Measurements from ENCODE around the gene SLC49A4.
"Not testable (repeated sequence)": the region's sequence is repeated elsewhere in the genome, so short reads cannot be mapped to it uniquely, and the experiment has no call there.

Gene SLC49A4, protein sequence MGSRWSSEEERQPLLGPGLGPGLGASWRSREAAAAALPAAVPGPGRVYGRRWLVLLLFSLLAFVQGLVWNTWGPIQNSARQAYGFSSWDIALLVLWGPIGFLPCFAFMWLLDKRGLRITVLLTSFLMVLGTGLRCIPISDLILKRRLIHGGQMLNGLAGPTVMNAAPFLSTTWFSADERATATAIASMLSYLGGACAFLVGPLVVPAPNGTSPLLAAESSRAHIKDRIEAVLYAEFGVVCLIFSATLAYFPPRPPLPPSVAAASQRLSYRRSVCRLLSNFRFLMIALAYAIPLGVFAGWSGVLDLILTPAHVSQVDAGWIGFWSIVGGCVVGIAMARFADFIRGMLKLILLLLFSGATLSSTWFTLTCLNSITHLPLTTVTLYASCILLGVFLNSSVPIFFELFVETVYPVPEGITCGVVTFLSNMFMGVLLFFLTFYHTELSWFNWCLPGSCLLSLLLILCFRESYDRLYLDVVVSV

DNA sequence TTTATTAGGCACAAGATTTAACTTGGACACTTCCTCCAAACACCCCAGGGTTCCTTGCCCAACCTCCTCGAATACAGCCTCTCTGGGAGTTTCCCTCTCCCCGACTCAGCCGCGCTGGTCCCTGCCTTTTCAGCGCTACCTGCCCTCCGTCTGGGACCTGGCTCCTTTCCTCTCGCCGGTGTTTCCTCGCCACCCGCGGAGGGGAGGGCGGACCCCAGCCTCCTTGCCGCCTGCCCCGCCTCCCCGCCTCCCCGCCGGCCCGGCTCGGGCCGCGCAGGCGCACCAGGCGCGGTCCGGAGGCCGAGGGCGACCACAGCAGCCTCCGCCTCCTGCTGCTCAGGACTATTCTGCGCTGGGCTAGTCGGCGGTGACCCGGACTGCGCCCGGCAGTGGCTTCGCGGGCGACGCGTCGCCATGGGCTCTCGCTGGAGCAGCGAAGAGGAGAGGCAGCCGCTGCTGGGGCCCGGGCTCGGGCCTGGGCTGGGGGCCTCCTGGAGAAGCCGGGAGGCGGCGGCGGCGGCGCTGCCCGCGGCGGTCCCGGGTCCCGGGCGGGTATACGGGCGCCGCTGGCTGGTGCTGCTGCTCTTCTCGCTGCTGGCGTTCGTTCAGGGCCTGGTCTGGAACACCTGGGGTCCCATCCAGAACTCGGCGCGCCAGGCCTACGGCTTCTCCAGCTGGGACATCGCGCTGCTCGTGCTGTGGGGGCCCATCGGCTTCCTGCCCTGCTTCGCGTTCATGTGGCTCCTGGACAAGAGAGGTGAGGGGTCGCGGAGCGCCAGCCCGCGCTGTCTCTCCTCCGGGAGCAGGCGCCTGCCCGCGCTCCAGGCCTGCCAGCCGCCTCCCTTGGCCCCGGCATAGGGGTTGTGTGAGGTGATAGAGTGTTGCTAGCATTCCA lies at the start of gene SLC49A4:
Gene SLC49A4, plus strand, starts transcription at position 291 of the 895 bp plus-strand sequence. Its CDS starts 124 bp downstream, at position 415.
- peak; percentile 45 for DNase-seq (ENCODE audit: low read depth)

DNA sequence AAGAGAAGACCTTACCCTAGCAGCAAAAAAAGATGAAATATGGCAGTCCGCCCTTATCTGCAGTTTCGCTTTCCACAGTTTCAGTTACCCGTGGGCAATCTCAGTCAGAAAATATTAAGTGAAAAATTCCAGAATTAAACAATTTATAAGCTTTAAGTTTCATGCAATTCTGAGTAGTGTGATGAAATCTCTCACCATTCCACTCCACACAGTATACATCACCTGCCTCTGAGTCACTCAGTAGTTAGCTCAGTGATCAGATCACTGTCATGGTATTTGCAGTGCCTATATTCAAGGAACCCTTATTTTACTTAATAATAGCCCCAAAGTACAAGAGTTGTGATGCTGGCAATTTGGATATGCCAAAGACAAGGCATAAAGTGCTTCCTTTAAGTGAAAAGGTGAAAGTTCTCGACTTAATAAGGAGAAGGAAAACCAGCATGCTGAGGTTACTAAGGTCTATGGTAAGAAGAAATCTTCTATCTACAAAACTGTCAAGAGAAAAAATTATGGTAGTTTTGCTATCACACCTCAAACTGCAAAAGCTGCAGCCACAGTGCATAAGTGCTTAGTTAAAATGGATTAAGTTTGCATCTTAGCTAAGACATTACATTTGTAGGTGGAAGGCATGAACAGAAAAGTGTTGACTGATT lies 49.4 kb upstream of the SLC49A4 start:
- DNase-seq (ENCODE audit: low read depth), result no peak

DNA sequence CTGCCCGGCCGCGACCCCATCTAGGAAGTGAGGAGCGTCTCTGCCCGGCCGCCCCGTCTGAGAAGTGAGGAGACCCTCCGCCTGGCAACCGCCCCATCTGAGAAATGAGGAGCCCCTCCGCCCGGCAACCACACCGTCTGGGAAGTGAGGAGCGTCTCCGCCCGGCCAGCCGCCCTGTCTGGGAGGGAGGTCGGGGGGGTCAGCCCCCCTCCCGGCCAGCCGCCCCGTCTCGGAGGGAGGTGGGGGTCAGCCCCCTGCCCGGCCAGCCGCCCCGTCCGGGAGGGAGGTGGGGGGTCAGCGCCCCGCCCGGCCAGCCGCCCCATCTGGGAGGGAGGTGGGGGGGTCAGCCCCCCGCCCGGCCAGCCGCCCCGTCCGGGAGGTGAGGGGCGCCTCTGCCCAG lies 47.6 kb upstream of the SLC49A4 start:
- DNase-seq (ENCODE audit: low read depth), result not testable (repeated sequence)

DNA sequence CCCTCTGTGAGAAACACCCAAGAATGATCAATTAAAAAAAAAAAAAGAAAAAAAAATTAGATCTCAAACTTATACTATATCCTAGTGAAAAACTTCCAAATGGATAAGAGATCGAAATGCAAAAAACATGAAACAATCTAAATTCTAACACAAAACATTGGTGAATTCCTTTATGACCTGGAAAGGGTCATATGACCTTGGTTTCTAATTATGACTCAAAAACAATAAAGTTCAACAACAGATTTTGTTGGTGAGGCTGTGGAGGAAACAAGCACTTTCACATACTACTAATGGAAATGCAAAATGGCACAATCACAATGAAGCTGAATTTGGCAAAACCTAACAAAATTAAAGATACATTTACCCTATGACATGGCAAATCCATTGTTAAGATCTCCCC lies 46.5 kb upstream of the SLC49A4 start:
- DNase-seq (ENCODE audit: low read depth), result no peak

DNA sequence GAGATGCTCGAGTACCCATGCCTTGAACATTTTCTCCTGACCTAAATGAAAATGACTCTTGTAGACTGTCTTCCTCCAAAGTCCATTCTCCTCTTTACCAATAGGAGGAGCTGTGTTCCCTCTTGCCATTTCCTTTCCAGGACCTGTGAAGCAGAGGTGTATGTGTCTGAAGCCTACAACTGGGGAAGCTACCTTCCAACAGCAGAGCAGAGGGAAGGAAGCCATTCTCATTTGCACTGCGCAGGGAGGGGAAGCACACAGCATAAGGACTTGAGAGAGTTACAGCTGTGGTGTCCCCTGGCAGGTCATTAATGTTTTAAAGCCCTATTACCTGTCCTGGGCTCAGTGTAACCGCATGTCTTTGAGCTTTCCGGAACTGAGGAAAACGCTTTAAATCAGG lies 39.9 kb upstream of the SLC49A4 start:
- DNase-seq (ENCODE audit: low read depth), result no peak

DNA sequence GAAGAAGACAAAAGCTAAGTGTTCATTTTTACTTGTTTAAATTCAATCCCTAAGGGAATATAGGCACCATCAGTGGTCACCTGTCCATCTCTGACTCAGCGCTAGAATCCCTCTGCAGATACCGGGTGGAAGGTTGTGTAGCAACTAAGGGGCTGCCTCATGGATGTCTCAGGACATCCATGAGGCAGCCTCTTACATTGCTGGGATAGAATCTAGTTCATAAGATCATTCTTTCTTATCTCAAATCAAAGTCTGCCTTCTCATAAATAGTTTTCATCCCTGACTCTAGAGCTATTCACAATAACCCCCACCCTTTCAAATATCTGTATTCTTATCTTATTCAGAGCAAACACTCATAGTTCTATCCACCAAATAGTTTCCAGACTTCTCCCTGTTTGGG lies 39.4 kb upstream of the SLC49A4 start:
- no peak for DNase-seq (ENCODE audit: low read depth)

DNA sequence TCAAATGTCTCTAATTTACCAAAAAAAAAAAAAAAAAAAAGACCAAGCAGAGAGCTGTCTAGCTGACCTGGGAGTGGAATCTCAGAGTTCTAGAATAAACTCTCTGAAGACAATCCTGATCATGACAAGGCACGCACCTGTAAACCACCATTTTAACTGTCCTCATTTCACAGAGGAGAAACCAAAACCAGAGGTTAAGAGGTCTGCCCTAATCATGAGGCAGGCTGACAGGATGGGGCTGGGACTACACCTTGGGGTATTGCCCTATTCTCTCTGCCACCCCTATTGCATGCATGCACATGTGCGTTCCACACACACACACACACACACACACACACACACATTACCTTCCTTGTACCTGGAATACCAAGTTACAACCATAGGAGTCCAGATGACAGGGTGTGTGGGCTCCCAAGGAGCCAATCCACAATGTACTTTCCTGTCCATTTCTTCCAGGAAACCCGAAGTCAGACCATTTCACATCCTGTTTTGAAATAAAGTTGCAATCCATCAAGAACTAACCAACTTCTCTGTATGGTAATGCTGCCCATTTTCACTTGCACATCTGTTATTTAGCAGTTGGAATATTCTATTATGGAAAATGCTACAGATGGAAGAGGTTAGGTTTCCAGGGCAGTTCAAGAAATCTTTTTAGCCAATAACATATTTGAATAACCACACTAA lies 35.9 kb upstream of the SLC49A4 start:
- DNase-seq (ENCODE audit: low read depth), result no peak

DNA sequence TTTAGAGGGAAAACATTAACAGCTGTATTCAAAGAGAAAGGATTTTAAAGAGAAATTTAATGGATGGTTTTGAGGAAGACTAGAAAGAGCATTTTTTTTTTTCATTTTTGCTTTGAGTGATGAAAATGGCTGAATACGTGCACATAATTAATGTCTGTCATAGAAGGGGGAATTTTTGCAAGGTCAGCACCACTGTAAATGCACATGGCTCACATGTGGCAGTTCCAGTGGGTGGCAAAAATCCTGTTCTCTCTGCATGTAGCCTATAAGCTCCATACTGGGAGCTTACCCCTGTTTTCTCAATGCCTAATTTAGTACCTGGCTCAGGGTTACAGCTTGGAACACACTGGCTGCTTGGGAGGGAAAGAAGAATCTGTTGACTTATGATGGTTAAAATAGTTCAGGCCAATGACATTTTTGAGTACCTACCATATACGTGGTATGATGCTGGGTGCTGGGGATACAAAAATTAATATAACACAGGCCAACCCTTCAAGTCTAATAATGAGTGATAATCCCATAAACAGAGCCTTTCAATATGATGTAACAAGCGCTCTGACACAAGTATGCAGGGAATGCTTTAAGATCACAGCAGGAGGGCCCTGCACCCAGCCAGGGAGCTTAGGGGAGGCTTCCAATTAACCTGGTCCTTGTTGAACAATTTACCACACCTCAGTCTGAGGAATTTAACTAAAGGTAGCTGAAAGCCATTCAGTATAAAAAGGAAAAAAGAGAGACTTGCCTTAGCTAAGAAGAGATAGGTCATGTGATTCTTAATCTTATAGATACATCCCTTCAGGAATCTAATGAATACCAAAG lies 34.2 kb upstream of the SLC49A4 start:
- DNase-seq (ENCODE audit: low read depth), result no peak

DNA sequence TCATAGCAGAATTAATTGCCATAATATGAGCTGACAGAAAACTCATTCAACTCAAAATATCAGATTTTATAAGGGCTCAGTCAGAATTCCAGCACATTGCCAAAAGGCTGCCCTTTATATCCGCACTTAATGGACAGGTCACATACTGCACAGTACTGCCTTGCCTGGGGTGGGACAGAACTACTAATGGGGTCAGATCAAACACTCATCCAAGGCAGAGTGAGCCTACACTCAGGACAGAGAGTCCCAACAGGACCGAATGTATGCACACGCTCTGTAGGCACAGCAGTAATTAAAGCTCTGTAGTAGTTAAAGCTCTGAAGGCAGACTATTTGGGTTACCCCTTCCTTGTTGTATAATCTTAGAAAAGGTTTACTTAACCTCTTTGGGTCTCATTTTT lies 28.4 kb upstream of the SLC49A4 start:
- no peak for DNase-seq (ENCODE audit: low read depth)

DNA sequence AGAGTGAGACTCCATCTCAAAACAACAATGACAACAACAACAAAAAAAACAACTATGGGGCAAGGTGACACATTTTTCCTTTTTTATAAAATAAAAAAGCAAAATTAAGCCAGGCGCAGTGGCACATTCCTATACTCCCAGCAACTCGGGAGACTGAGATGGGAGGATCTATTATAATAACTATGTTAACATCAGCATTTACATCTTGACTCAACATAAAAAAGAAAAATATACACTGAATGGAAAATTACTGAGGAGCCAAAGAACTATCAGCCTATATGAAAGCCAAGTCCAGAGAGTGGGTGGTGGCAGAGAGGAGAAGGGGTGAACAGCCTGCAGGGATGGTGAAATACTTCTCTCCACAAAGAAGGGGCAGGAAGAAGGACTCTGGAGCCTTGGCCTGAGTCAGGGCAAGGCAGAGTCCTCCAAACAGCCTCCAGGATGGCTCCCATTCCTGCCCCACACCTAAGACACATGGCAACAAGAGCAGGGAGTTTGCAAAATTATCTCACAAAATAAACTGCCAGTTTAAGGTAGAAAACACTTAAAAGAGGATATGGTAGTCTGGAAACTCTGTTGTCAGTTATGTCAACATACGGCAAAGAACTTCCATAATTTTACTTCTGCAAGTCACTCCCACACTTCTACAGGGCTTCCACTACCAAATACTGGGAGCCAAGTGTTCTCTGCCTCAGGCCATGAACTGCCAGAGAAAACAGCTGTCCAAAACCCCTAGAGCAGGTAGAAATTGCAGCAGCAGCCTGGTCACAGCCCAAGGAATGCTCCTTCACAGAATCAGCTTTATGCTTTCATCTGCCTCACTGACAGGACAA lies 27.1 kb upstream of the SLC49A4 start:
- DNase-seq (ENCODE audit: low read depth), result no peak

DNA sequence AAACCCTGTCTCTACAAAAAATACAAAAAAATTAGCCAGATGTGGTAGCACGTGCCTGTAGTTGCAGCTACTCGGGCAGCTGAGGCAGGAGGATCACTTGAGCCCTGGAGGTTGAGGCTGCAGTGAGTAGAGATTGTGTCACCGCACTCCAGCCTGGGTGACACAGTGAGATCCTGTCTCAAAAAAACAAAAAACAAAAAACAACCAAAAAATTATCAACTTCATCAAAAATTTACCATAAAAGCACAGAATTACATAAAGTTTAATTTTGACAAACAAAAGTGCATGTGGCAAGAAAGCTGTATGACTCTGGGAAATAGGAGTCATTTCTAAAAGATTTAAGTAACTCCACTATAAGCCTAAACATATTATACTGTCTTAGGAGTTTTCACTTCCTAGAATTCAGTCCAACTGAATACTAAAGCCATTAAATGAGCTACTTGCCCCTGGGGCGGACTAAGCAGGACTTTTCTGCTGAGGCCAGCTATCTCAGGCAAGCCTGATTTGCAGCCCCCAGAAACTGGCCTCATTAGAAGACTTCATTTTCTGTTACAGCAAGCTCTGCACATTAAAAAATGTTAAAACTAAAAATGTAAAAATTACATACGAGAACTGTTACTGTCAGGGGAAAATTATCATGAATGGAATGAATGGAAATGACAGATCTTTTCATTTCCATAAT lies 24.2 kb upstream of the SLC49A4 start:
- DNase-seq (ENCODE audit: low read depth), result no peak

DNA sequence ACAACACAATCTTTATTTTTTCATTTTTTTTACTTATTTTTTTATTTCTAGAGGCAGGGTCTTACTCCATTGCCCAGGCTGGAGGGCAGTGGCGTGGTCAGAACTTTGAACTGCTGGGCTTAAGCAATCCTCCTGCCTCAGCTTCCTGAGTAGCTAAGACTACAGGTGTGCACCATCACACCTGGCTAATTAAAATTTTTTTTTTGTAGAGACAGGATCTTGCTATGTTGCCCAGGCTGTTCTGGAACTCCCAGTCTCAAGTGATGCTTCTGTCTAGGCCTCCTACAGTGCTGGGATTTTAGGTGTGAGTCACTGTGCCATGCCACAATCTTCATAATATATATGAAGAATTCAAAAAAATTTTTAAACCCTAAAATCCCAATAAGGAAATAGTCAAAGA lies 22.0 kb upstream of the SLC49A4 start:
- no peak for DNase-seq (ENCODE audit: low read depth)

DNA sequence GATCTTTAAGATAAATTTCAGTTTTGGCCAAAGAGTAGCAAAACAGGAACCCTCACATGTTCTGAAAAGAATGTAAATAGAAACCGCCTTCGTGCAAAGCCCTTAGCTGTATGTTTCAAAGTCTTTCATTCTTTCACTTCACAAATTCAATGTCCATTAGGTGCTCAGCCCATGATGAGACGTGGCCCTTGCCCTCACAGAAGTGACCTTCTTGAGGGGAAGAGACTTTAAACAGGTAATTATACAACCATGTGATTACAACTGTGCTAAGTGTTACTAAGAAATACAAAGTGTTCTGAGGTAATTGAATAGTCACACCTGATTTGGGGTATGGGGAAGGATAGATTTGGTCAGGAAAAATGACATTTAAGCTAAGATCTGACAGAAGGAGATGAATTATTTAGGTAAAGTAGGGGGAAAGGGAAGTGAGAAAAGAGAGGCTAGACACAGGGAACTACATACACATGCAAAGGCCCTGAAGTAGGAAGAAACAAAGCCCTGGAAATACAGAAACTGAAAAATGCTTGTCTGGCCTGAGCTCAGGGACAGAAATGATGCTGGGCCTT lies 20.8 kb upstream of the SLC49A4 start:
- DNase-seq (ENCODE audit: low read depth), result no peak

DNA sequence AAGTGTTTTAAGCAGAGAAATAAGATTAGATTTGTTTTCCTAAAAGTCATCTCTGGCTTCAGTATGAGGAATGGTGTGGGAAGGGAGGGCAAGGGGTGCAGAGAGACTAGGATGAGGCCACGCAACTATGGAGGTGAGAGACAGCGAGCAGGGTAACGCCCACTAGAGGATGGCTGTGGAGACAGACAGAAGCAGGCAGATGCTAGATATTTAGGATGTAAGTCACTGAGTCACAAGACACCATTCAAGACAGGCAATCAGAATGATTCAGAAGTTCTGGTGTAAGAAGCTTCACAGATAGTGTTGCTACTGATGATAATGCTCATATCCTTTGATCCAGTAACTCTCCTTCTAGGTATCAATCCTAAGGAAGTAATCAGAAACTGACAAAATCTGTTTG lies 20.3 kb upstream of the SLC49A4 start:
- no peak for DNase-seq (ENCODE audit: low read depth)

DNA sequence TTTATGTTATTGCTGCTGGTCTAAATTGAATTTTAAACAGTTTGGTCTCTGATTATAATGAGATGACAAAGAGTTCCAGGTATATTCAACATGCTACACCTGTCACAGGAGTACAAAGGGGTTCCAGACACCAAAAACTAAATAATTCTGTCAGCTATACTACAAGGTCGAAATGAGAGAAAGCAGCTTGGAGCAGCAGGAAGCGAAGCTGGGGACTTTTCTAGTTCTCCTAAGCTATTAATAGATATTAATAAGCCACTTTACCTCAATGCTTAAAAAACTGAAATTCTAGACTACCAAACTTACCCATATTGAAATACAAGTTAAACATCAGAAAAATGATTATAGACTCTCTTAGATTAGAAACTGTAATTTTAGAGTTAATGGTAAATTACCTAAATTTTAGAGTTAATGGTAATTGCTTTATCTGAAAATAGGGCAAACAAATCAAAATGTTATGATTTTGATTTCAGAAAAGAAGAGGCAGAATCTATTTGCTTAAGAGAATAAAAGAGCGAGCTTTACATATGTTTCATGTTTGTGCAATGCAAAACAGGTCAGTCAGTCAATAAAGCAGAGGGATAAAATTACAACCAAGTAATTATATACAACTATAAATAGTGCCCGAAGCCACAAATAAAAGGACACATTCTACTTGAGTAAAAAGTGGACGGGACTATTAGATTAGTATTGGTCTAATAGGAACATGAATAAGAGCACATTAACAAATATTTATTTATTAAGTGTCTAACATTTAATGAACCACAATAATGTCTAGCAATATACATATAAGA lies 18.0 kb upstream of the SLC49A4 start:
- DNase-seq (ENCODE audit: low read depth), result no peak

DNA sequence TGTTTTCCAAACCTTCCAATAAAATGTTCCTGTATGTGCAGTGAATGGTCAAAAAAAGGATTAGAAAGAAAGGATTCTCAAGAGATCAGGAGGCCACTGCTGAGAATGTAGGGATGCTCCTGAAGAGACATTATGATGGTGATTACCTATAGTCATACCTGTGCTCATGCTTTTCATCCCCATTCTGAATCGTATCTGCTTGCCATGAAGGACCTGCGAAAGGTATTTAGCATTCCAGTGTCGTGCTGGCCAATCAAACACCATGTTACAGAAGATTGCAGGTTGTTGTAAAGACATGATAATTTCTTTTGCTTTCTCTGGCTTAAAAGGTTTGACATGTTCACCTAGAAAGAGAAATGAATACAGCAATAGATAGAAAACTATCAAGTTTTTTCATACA lies 17.3 kb upstream of the SLC49A4 start:
- DNase-seq (ENCODE audit: low read depth), result no peak

DNA sequence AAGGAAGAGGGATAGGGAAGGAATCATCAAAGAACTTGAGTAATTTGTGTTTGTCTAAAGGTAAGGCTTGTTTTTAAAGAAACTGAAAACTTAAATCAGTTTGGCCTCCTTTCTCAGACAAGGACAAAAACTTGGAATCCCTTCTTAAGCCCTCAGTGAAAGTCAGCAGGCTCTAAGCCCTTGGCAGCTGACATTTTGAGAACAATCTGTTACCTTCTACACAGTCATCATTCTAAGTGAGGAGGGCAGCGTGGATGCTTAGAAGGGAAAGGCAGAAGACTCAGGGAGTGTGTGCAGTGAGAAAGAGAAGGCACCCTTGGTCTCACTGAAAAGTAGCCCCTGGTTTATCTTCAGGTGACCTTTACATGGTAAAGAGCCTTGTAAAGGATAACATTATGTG lies 12.1 kb upstream of the SLC49A4 start:
- no peak for DNase-seq (ENCODE audit: low read depth)

DNA sequence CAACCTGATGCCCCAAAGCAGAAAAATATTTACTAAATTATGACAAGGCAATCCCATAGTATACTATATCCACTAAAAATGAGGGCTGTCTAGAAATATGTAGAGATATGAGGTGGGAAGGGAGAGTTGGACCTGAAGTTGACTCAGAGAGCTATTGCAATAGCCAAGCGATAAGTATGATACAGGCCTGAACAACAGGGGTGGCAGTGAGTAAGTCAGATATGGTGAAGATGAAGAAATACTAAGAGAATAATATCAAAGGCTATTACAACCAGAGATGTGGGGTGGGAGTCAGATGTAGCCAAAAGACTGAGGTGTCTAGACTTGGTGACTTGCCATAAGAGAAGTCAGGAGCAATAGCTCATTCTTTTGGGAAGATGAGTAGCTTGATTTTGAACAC lies 10.4 kb upstream of the SLC49A4 start:
- no peak for DNase-seq (ENCODE audit: low read depth)
